Measurements from ENCODE around the gene FOXN3. TPM values are rescaled to one million over a fixed set of nuclear protein-coding genes. Genes with fewer than 3 reads are reported as not detected.
"Not testable (repeated sequence)": the region's sequence is repeated elsewhere in the genome, so short reads cannot be mapped to it uniquely, and the experiment has no call there.

FOXN3 gene
- polyA plus RNA-seq, 2 of the 4 experiments (the other 2 are of a cell fraction): 6.0 to 6.4 TPM

GRCh38 chr14:89155491-89155890 lies 261.5 kb downstream of the FOXN3 start:
- Histone ChIP-seq H3K27ac (no peak overlapping the region), H3K4me2 (no peak overlapping the region), H3K9me3 (peaks cover 2% of the 10 kb centered on the region; the same call in 1 of the 3 replicates), H3K4me3 (no peak overlapping the region), H3K4me1 (no peaks in the 10 kb centered on the region)
- ChIA-PET CTCF (no interaction called here), POLR2A (no interaction called here)
- DNase-seq (ENCODE audit: low read depth in 1 of 2, low spot score in 1 of 2) (no peak), FAIRE-seq (no peak), ATAC-seq (no peak)
- 34% methylated on average over 5 of the region's 5 CpGs for WGBS (ENCODE audit: missing lambda C conversion rate)
- TF ChIP-seq ZFP36 (IDR thresholded peaks at IDR 0.05; ENCODE audit: borderline replicate concordance, partially characterized antibody): no peak
- no peak for TF ChIP-seq RAD21 (conservative IDR thresholded peaks at IDR 0.05 in 1 of 2, IDR thresholded peaks at IDR 0.05 in 1 of 2)
- TF ChIP-seq NR3C1 (IDR thresholded peaks at IDR 0.05): no peak
- no peak for TF ChIP-seq FOSL2 (IDR thresholded peaks at IDR 0.05)
- TF ChIP-seq FOSL2 (CRISPR knock-in tag; IDR thresholded peaks at IDR 0.05): no peak
- TF ChIP-seq NFE2L2 (conservative IDR thresholded peaks at IDR 0.05; ENCODE audit: low read length): no peak
- TF ChIP-seq ELK1 (IDR thresholded peaks at IDR 0.05; ENCODE audit: low read depth, low read length): no peak
- TF ChIP-seq CTCF (IDR thresholded peaks at IDR 0.05): no peak
- no peak for TF ChIP-seq HDAC2 (IDR thresholded peaks at IDR 0.05)
- no peak for TF ChIP-seq CBX2 (IDR thresholded peaks at IDR 0.05; ENCODE audit: borderline replicate concordance, low read depth)
- no peak for TF ChIP-seq ZC3H11A (IDR thresholded peaks at IDR 0.05)
- TF ChIP-seq HOXA7 (CRISPR knock-in tag; IDR thresholded peaks at IDR 0.05): no peak
- TF ChIP-seq USF2 (IDR thresholded peaks at IDR 0.05): no peak
- no peak for TF ChIP-seq HOXB5 (CRISPR knock-in tag; IDR thresholded peaks at IDR 0.05)
- no peak for TF ChIP-seq FOXS1 (CRISPR knock-in tag; IDR thresholded peaks at IDR 0.05)
- TF ChIP-seq HMGXB4 (CRISPR knock-in tag; IDR thresholded peaks at IDR 0.05; ENCODE audit: borderline replicate concordance): no peak
- no peak for TF ChIP-seq RCOR1 (IDR thresholded peaks at IDR 0.05; ENCODE audit: low read depth, low read length)
- no peak for TF ChIP-seq EP300 (IDR thresholded peaks at IDR 0.05)
- TF ChIP-seq MAX (IDR thresholded peaks at IDR 0.05): no peak

GRCh38 chr14:89151693-89152092 lies 265.3 kb downstream of the FOXN3 start:
- CTCF ChIA-PET; DNase-seq (ENCODE audit: low read depth in 1 of 2, low spot score in 1 of 2); H3K27ac ChIP-seq; H3K4me1 ChIP-seq; H3K4me2 ChIP-seq; ATAC-seq; POLR2A ChIA-PET; H3K4me3 ChIP-seq; H3K9me3 ChIP-seq; FAIRE-seq: not testable (repeated sequence)
- WGBS (ENCODE audit: missing lambda C conversion rate): 8% methylated on average over 2 of the region's 2 CpGs

GRCh38 chr14:89146274-89146673 lies 270.8 kb downstream of the FOXN3 start:
- 26% methylated on average over 7 of the region's 7 CpGs for WGBS (ENCODE audit: missing lambda C conversion rate)
- Histone ChIP-seq H3K9me3 (no peaks in the 10 kb centered on the region), H3K4me2 (no peak overlapping the region), H3K4me3 (no peak overlapping the region), H3K4me1 (no peaks in the 10 kb centered on the region), H3K27ac (no peak overlapping the region)
- DNase-seq (ENCODE audit: low read depth in 1 of 2, low spot score in 1 of 2) (no peak), FAIRE-seq (no peak), ATAC-seq (no peak; a peak in 1 of 6 replicates)
- ChIA-PET CTCF (interaction anchor here (1.3 kb wide), 1 partner anchor 8 kb away, joined by 3 read pairs; no protein-coding TSS in a partner anchor), POLR2A (no interaction called here)
- TF ChIP-seq MAFK (IDR thresholded peaks at IDR 0.05; ENCODE audit: partially characterized antibody) (peak; percentile 25), BHLHE40 (IDR thresholded peaks at IDR 0.05; ENCODE audit: low read depth, low read length) (no peak), ESRRA (IDR thresholded peaks at IDR 0.05; ENCODE audit: borderline replicate concordance, low read length) (no peak), JUNB (IDR thresholded peaks at IDR 0.05) (no peak)
